ENCODE data around the gene NCKAP5L. TPM values are rescaled to one million over a fixed set of nuclear protein-coding genes. Genes with fewer than 3 reads are reported as not detected.

The NCKAP5L gene
- total RNA-seq, 1 experiment from 2014 or later, result 19.5 TPM

- Mint-ChIP-seq H3K4me3 (ENCODE audit: unreplicated experiment) (peak overlapping the region; percentile 39), H3K27ac (ENCODE audit: unreplicated experiment) (peak overlapping the region; percentile 91), H3K36me3 (ENCODE audit: insufficient read depth, unreplicated experiment) (peaks cover 94% of the 10 kb centered on the region), H3K4me1 (ENCODE audit: low read depth, unreplicated experiment) (peaks cover 12% of the 10 kb centered on the region), H3K9me3 (ENCODE audit: unreplicated experiment) (no peaks in the 10 kb centered on the region), H3K27me3 (ENCODE audit: insufficient read depth, unreplicated experiment) (no peaks in the 10 kb centered on the region)
- ChIA-PET CTCF (interaction anchor here (1.7 kb wide), 1 partner anchor 10 kb away, joined by 15 read pairs; the partner anchor contains the start of gene TMBIM6), POLR2A (interaction anchor here (0.6 to 2.2 kb wide), 2 partner anchors 10 to 77 kb away, joined by 5 to 11 read pairs; partner anchors contain the start of genes NCKAP5L and TMBIM6)
- intact Hi-C loops (cut with micrococcal nuclease; ENCODE audit: unreplicated experiment), result no loop called here
- BruUV-seq (replicated peaks), result no TSS peak
- H3K27me3 ChIP-seq (replicated peaks; ENCODE audit: control insufficient read depth, insufficient read depth, low read length), result no peaks in the 10 kb centered on the region
- peaks cover 15% of the 10 kb centered on the region for H3K4me1 ChIP-seq
- no peak overlapping the region for H3K4me3 ChIP-seq (ENCODE audit: low read depth, low read length)
- no peaks in the 10 kb centered on the region for H3K9me3 ChIP-seq
- H3K36me3 ChIP-seq (ENCODE audit: control insufficient read depth, insufficient read depth, low read length), result peaks cover 5% of the 10 kb centered on the region
- DNase-seq, result no peak
- no peak for TF ChIP-seq CTCF (IDR thresholded peaks at IDR 0.05; ENCODE audit: insufficient read depth in 1 of 2, low read depth in 1 of 2, low read length in 1 of 2, severe bottlenecking in 1 of 2, unreplicated experiment in 1 of 2)
Observed at GRCh38 chr12:49750996-49751393, 77.2 kb downstream of the NCKAP5L start.

GRCh38 chr12:49750027-49750995 lies 77.9 kb downstream of the NCKAP5L start:
- POLR2A ChIA-PET, result interaction anchor here (1.3 kb wide), 1 partner anchor 9 kb away, joined by 7 read pairs; the partner anchor contains the start of gene TMBIM6
- H3K9me3 ChIP-seq, result no peaks in the 10 kb centered on the region
- peak overlapping the region; percentile 39 for H3K4me3 Mint-ChIP-seq (ENCODE audit: unreplicated experiment)
- CTCF ChIA-PET, result no interaction called here
- peaks cover 12% of the 10 kb centered on the region for H3K4me1 Mint-ChIP-seq (ENCODE audit: low read depth, unreplicated experiment)
- H3K27me3 Mint-ChIP-seq (ENCODE audit: insufficient read depth, unreplicated experiment), result no peaks in the 10 kb centered on the region
- intact Hi-C loops (cut with micrococcal nuclease; ENCODE audit: unreplicated experiment), result no loop called here
- H3K36me3 Mint-ChIP-seq (ENCODE audit: insufficient read depth, unreplicated experiment), result peaks cover 91% of the 10 kb centered on the region
- H3K4me3 ChIP-seq (ENCODE audit: low read depth, low read length), result no peak overlapping the region
- H3K27me3 ChIP-seq (replicated peaks; ENCODE audit: control insufficient read depth, insufficient read depth, low read length), result no peaks in the 10 kb centered on the region
- peak overlapping the region; percentile 91 for H3K27ac Mint-ChIP-seq (ENCODE audit: unreplicated experiment)
- peak in 1 of 2 experiments; percentile 43 for DNase-seq
- H3K4me1 ChIP-seq, result peaks cover 15% of the 10 kb centered on the region
- peaks cover 3% of the 10 kb centered on the region for H3K36me3 ChIP-seq (ENCODE audit: control insufficient read depth, insufficient read depth, low read length)
- TSS peak; percentile 0 for BruUV-seq (replicated peaks)
- TF ChIP-seq CTCF (IDR thresholded peaks at IDR 0.05; ENCODE audit: insufficient read depth in 1 of 2, low read depth in 1 of 2, low read length in 1 of 2, severe bottlenecking in 1 of 2, unreplicated experiment in 1 of 2), result no peak
- no peaks in the 10 kb centered on the region for H3K9me3 Mint-ChIP-seq (ENCODE audit: unreplicated experiment)

DNA sequence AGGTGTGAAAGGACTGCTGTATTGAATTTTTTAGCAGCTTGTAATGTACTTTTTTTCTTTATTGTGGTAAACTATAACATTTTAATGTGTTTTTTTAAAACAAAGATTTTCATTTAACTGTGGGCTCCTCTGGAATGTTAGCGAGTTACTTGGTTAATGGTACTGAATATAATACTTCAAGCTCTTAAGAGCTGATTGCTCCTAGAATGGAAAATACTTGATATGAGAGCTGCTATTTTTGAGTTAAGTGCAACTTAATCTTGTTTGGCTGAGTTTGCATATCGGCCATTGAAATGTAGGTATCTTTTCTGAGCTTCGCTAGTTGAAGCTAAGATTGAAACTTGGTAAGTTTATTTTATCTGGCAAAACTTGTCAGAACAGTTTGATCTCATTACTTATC lies 79.4 kb downstream of the NCKAP5L start:
- ChIA-PET POLR2A (no interaction called here), CTCF (no interaction called here)
- Mint-ChIP-seq H3K4me3 (ENCODE audit: unreplicated experiment) (no peak overlapping the region), H3K36me3 (ENCODE audit: insufficient read depth, unreplicated experiment) (peaks cover 88% of the 10 kb centered on the region), H3K27ac (ENCODE audit: unreplicated experiment) (no peak overlapping the region), H3K27me3 (ENCODE audit: insufficient read depth, unreplicated experiment) (no peaks in the 10 kb centered on the region), H3K4me1 (ENCODE audit: low read depth, unreplicated experiment) (peaks cover 20% of the 10 kb centered on the region), H3K9me3 (ENCODE audit: unreplicated experiment) (no peaks in the 10 kb centered on the region)
- H3K27me3 ChIP-seq (replicated peaks; ENCODE audit: control insufficient read depth, insufficient read depth, low read length), result no peaks in the 10 kb centered on the region
- intact Hi-C loops (cut with micrococcal nuclease; ENCODE audit: unreplicated experiment), result no loop called here
- no peak for TF ChIP-seq CTCF (IDR thresholded peaks at IDR 0.05; ENCODE audit: insufficient read depth in 1 of 2, low read depth in 1 of 2, low read length in 1 of 2, severe bottlenecking in 1 of 2, unreplicated experiment in 1 of 2)
- H3K4me1 ChIP-seq, result peaks cover 20% of the 10 kb centered on the region
- H3K36me3 ChIP-seq (ENCODE audit: control insufficient read depth, insufficient read depth, low read length), result no peaks in the 10 kb centered on the region; the same call in 1 of the 2 replicates
- no peak for DNase-seq
- no TSS peak for BruUV-seq (replicated peaks)
- H3K4me3 ChIP-seq (ENCODE audit: low read depth, low read length), result no peak overlapping the region
- H3K9me3 ChIP-seq, result no peaks in the 10 kb centered on the region

Data from Caco-2 (cell line).